GM19193 (cell line): ENCODE data around the gene GLI1.

ENCODE experiments used
- POLR2A ChIP-seq: IDR thresholded peaks from 4 replicates; pipeline ENCODE4 v1.6.1; 2011; ENCODE audit not compliant: insufficient read depth, insufficient read length; ENCODE audit errors: extremely low read depth

The GLI1 gene

GRCh38 chr12:57459750-57460467 lies at the start of gene GLI1:
Gene GLI1, plus strand, starts transcription at chr12:57459785. Its CDS starts 3,907 bp downstream, at chr12:57463692.
- TF ChIP-seq POLR2A: no peak

DNA sequence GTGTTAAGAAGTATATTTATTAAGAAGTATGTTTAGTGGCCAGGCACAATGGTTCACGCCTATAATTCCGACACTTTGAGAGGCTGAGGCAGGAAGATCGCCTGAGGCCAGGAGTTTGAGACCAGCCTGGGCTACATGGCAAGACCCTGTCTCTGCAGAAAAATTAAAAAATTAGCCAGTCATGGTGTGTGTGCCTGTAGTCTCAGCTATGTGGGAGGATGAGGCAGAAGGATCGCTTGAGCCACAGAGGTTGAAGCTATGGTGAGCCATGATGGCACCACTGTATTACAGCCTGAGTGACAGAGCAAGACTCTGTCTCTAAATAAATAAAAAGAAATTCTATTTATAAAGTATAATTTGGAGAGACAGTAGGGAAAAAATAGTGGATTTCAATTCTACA lies 49.1 kb upstream of the GLI1 start:
- TF ChIP-seq POLR2A: no peak

GRCh38 chr12:57415088-57415487 lies 44.5 kb upstream of the GLI1 start:
- no peak for TF ChIP-seq POLR2A

DNA sequence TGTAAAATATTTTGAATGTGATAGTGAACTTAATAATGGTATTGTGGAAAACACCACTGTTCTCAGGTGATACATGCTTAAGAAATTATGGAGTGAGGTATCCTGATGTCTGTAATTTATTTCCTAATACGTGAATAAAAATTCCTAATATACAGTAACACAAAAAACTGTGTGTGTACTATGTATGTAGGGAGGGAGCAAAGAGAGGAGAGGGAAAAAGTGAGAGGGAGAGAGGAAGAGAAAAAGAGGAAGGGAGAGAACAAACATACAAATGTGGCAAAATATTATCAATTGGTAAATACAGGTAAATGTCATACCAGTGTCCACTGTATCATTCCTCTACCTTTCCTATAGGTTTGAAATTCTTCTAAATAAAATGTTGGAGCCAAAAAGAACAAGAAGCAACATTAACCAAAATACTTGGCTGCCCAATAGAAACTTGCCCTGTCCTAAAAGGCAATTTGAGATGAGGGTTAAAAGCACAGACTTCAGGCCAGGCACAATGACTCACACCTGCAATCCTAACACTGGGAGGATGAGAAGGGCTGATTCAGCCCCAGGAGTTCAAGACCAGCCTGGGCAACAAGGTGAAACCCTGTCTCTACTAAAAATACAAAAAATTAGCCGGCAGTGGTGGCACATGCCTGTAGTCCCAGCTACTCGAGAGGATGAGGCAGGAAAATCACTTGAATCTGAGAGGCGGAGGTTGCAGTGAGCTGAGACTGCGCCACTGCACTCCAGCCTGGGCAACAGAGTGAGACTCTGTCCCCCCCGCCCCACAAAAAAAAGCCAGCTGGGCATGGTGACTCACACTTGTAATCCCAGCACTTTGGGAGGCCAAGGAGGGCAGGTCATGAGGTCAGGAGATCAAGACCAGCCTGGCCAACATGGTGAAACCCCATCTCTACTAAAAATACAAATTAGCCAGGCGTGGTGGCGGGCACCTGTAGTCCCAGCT lies 43.3 kb upstream of the GLI1 start:
- TF ChIP-seq POLR2A: no peak

- TF ChIP-seq POLR2A: no peak
Observed at GRCh38 chr12:57418255-57418654, 41.3 kb upstream of the GLI1 start.

DNA sequence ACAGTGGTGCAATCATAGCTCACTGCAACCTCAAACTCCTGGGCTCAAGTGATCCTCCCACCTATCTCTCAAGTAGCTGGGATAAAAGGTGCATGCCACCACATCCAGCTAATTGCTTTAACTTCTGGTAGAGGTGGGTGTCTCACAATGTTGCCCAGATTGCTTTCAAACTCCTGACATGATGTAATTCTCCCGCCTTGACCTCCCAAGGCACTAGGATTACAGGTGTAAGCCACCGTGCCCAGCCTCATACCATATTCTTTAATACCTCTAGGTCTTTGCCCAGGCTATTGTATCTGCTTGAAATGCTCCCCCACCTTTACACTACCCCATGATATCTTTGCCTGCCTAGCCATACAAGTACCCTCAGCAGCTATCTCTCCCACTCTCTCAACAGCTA lies 40.1 kb upstream of the GLI1 start:
- no peak for TF ChIP-seq POLR2A

GRCh38 chr12:57420482-57420881 lies 39.1 kb upstream of the GLI1 start:
- TF ChIP-seq POLR2A: no peak

- TF ChIP-seq POLR2A: no peak
Observed at GRCh38 chr12:57428965-57429364, 30.6 kb upstream of the GLI1 start.

- TF ChIP-seq POLR2A: no peak
Observed at GRCh38 chr12:57429473-57430111, 30.0 kb upstream of the GLI1 start.

- TF ChIP-seq POLR2A: no peak
Observed at GRCh38 chr12:57430112-57430930, 29.3 kb upstream of the GLI1 start.

DNA sequence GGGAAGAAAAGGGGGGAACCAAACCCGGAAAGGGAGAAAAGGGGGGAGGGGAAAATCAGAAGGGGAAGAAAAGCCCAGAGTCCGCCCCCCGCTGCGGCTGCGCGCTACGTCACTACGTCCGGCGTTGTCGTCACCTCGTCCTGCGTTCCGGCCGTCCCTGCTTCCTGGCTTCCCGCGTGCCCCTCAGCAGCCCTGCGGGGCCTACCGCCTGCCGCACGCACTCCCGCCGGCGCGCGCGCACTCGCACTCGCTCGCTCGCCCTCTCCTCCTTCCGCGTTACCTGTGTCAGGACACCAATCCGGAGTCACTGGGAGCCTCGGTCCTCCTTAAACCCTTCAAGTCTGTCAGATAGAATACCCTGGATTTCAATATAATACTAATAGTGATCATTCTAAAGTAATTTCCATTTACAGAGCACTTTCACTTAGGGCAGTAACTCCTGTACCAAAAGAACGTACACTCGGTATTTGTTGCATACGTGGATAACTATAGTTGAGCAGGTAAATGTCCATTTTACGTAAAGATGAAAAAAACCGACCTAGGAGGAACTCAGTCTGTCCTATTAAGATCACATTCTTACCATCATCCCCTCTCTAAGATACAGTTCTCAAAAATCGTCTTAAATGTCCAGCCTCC lies 28.5 kb upstream of the GLI1 start, which contains the start of gene R3HDM2:
Gene R3HDM2, minus strand, starts transcription at position 113 of the 636 bp plus-strand sequence. CDS start 120,615 bp downstream, outside the sequence.
- peak; percentile 98 for TF ChIP-seq POLR2A

- TF ChIP-seq POLR2A: no peak
Observed at GRCh38 chr12:57431654-57432188, 27.9 kb upstream of the GLI1 start.

- no peak for TF ChIP-seq POLR2A
Observed at GRCh38 chr12:57433370-57433769, 26.2 kb upstream of the GLI1 start.

DNA sequence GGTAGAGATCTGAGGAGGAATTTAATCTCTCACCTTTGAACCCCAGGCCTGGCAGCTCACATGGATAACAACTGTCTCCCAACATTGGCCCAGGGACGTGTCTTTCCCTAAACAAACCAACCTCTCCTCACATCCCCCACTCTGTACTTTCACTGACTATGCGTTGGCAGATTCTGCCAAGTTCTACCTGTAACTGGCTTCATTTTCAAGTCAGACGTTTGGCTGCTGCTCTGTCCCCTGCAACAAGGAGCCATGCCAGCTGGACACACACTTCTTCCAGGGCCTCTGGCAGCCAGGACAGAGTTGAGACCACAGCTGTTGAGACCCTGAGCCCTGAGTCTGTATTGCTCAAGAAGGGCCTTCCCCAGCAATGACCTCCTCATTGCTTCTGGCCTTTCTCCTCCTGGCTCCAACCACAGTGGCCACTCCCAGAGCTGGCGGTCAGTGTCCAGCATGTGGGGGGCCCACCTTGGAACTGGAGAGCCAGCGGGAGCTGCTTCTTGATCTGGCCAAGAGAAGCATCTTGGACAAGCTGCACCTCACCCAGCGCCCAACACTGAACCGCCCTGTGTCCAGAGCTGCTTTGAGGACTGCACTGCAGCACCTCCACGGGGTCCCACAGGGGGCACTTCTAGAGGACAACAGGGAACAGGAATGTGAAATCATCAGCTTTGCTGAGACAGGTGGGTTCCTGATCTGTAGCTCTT lies 24.9 kb upstream of the GLI1 start, which contains the start of gene INHBC:
Gene INHBC, plus strand, starts transcription at position 268 of the 707 bp plus-strand sequence. Its CDS starts 103 bp downstream, at position 371.
- TF ChIP-seq POLR2A: no peak

DNA sequence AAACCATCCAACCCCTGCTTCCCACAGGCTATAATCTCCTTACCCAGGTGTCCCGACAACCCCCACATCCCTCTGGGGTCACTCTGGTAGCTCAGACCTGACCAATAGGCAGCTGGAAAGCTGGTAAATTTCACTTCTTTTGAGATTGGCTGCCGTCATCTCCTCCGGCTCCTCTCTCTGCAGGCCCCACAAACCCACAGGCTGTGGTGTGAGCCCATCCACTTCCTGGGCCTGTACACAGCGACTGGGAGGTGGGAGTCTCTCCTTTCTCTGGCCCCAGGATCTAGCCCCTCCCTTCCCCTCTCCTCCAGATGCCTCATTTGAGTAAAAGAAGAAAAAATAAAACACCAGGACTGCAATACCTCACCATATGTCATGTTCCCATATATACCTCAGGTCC lies 24.3 kb upstream of the GLI1 start:
- no peak for TF ChIP-seq POLR2A
